GM12878 (cell line): ENCODE results near the gene CEP295NL. TPM values are rescaled to one million over a fixed set of nuclear protein-coding genes. Genes with fewer than 3 reads are reported as not detected.

Experiments
- ATAC-seq: fragments of 200-7000 bp; cut with Tn5 transposase; 3 replicates; pipeline ENCODE4 v1.9.1; 2020; ENCODE audit warnings: mild to moderate bottlenecking, moderate library complexity
- BruUV-seq: library from RNA; stranded (reverse); fragments of 400-500 nt; replicated peaks from 2 replicates; lab custom pipeline; 2021; lab: Mats Ljungman, UMichigan
- CTCF ChIA-PET: fragments of 300-600 bp; sonication (Branson Sonifier 250); formaldehyde crosslinking; extraction: SDS; loops from one replicate; lab custom pipeline; 2021; ENCODE audit warnings: inconsistent platforms; lab: Yijun Ruan, JAX
- POLR2A ChIA-PET: fragments of 350-600 bp; formaldehyde crosslinking; extraction: SDS; loops from one replicate; lab custom pipeline; 2021; ENCODE audit warnings: inconsistent platforms; lab: Charles Lee
- RAD21 ChIA-PET: fragments of 300-600 bp; sonication (Branson Sonifier 250); formaldehyde crosslinking; loops from one replicate; lab custom pipeline; 2023; ENCODE audit warnings: antibody characterized with exemption; ENCODE audit not compliant: unreplicated experiment; lab: Charles Lee
- SMC1A ChIA-PET: fragments of 300-600 bp; sonication (Branson Sonifier 250); formaldehyde crosslinking; loops from one replicate; lab custom pipeline; 2023; ENCODE audit not compliant: unreplicated experiment, uncharacterized antibody; lab: Charles Lee
- DNase-seq: peaks from one replicate; pipeline ENCODE4 v3.0.0-alpha.2; 2011; ENCODE audit warnings: low read depth, low spot score
- FAIRE-seq: peaks from 3 replicates; lab custom pipeline; 2011; peaks lifted over from hg19 to GRCh38; lab: Jason Lieb, UNC
- H2AFZ ChIP-seq: 2 replicates; pipeline ENCODE4 v1.6.0; 2011; ENCODE audit warnings: low read depth, low read length, control low read depth; ENCODE audit not compliant: control insufficient read depth
- H3K27ac ChIP-seq: 2 replicates; pipeline ENCODE4 v1.5.1; 2011; ENCODE audit warnings: control low read depth; ENCODE audit not compliant: control insufficient read depth, insufficient read depth
- H3K27me3 ChIP-seq, 2 experiments: replicated peaks in 1 of 2; 2 replicates each; pipeline versions ENCODE4 v1.6.0 to v1.6.1; 2011; ENCODE audit warnings: low read length in 1 of 2; ENCODE audit not compliant: control insufficient read depth in 2 of 2, insufficient read depth in 2 of 2
- H3K36me3 ChIP-seq, 2 experiments: 2 replicates each; pipeline ENCODE4 v1.5.1; 2011; ENCODE audit warnings: low read length in 1 of 2; ENCODE audit not compliant: control insufficient read depth in 2 of 2, insufficient read depth in 2 of 2
- H3K4me1 ChIP-seq: 2 replicates; pipeline ENCODE4 v1.6.1; 2011; ENCODE audit warnings: mild to moderate bottlenecking, low read length, moderate library complexity, mixed read lengths; ENCODE audit not compliant: control insufficient read depth, insufficient read depth
- H3K4me2 ChIP-seq: 2 replicates; pipeline ENCODE4 v1.6.0; 2011; ENCODE audit warnings: control low read depth; ENCODE audit not compliant: control insufficient read depth, insufficient read depth
- H3K4me3 ChIP-seq: fragments of 200-600 bp; sonication (generic); 2 replicates; pipeline ENCODE4 v1.5.1; 2016
- H3K79me2 ChIP-seq: 2 replicates; pipeline ENCODE4 v1.6.0; 2011; ENCODE audit warnings: low read length; ENCODE audit not compliant: control insufficient read depth, insufficient read depth
- H3K9ac ChIP-seq: 2 replicates; pipeline ENCODE4 v1.8.0; 2011; ENCODE audit warnings: low read length, control low read depth, mixed read lengths; ENCODE audit not compliant: control insufficient read depth, insufficient read depth
- H3K9me3 ChIP-seq: replicated peaks from 3 replicates; pipeline ENCODE4 v1.5.1; 2011; ENCODE audit warnings: mild to moderate bottlenecking, low read length; ENCODE audit not compliant: control insufficient read depth, insufficient read depth
- H4K20me1 ChIP-seq: 2 replicates; pipeline ENCODE4 v1.6.0; 2011; ENCODE audit not compliant: control insufficient read depth, insufficient read depth
- ATF7 ChIP-seq: fragments of 450-650 bp; IDR thresholded peaks from 2 replicates; pipeline ENCODE4 v1.6.1; 2016; ENCODE audit warnings: low read depth, mild to moderate bottlenecking
- CUX1 ChIP-seq: IDR thresholded peaks from 2 replicates; pipeline ENCODE4 v1.6.1; 2012; ENCODE audit warnings: improper control_type of control experiment, low read depth, low read length; ENCODE audit not compliant: insufficient replicate concordance
- EP300 ChIP-seq, 2 experiments: fragments of 150-350 bp in 1 of 2; IDR thresholded peaks; 2 replicates each; pipeline ENCODE4 v1.6.1; 2011 to 2012; ENCODE audit warnings: low read depth in 2 of 2, low read length in 2 of 2, borderline replicate concordance in 1 of 2, improper control_type of control experiment in 1 of 2, inconsistent platforms in 1 of 2; ENCODE audit not compliant: control insufficient read depth in 1 of 2
- GABPA ChIP-seq: IDR thresholded peaks from 2 replicates; pipeline ENCODE4 v1.6.1; 2014; ENCODE audit warnings: antibody characterized with exemption, low read depth, mild to moderate bottlenecking, inconsistent platforms
- HDAC6 ChIP-seq: fragments of 200-600 bp; sonication (generic); IDR thresholded peaks from one replicate; pipeline ENCODE4 v1.8.0; 2017; ENCODE audit warnings: antibody characterized with exemption; ENCODE audit not compliant: unreplicated experiment
- HDGF ChIP-seq: fragments of 450-650 bp; IDR thresholded peaks from 2 replicates; pipeline ENCODE4 v1.6.1; 2016; ENCODE audit warnings: antibody characterized with exemption
- MAX ChIP-seq: IDR thresholded peaks from 2 replicates; pipeline ENCODE4 v1.6.1; 2012; ENCODE audit warnings: low read depth, low read length, improper control_type of control experiment
- NRF1 ChIP-seq: conservative IDR thresholded peaks from 2 replicates; pipeline ENCODE4 v1.6.1; 2011; ENCODE audit warnings: mild to moderate bottlenecking, low read depth, low read length, improper control_type of control experiment
- RAD51 ChIP-seq: fragments of 450-650 bp; IDR thresholded peaks from 2 replicates; pipeline ENCODE4 v1.6.1; 2016; ENCODE audit warnings: moderate library complexity, mild to moderate bottlenecking, inconsistent platforms
- SIX5 ChIP-seq: IDR thresholded peaks from 2 replicates; pipeline ENCODE4 v1.6.1; 2011; ENCODE audit warnings: mild to moderate bottlenecking, low read depth, low read length, moderate library complexity; ENCODE audit not compliant: severe bottlenecking
- SREBF2 ChIP-seq: IDR thresholded peaks from 2 replicates; pipeline ENCODE4 v1.6.1; 2012; ENCODE audit warnings: mild to moderate bottlenecking, low read length
- TCF12 ChIP-seq: IDR thresholded peaks from 2 replicates; pipeline ENCODE4 v1.6.1; 2011; ENCODE audit warnings: low read depth, mild to moderate bottlenecking, low read length
- TCF3 ChIP-seq: IDR thresholded peaks from 2 replicates; pipeline ENCODE4 v1.6.1; 2012; ENCODE audit warnings: low read depth, mild to moderate bottlenecking, low read length, borderline replicate concordance; ENCODE audit not compliant: insufficient read depth
- ZNF207 ChIP-seq: fragments of 450-650 bp; IDR thresholded peaks from 2 replicates; pipeline ENCODE4 v1.6.1; 2014; ENCODE audit warnings: antibody characterized with exemption, mild to moderate bottlenecking, borderline replicate concordance
- ZNF622 ChIP-seq: fragments of 450-650 bp; IDR thresholded peaks from 2 replicates; pipeline ENCODE4 v1.6.1; 2017; ENCODE audit warnings: mild to moderate bottlenecking, inconsistent platforms
- WGBS: methylation state at CpG from one replicate; pipeline ENCODE4 v1.1.6; 2016; ENCODE audit warnings: low lambda C conversion rate; ENCODE audit not compliant: insufficient replicate concordance, insufficient coverage; ENCODE audit errors: missing lambda C conversion rate; 5-methylcytosine and 5-hydroxymethylcytosine counted together
- in situ Hi-C: fragments of 300-500 bp; cut with MboI; formaldehyde crosslinking; loops from 9 replicates; pipeline ENCODE4 v1.14.3; 2018; ENCODE audit warnings: mixed read lengths
- intact Hi-C: fragments of 100-400 bp; cut with micrococcal nuclease; formaldehyde crosslinking; loops from one replicate; pipeline ENCODE4 v1.14.2; 2022; ENCODE audit not compliant: unreplicated experiment
- polyA plus RNA-seq, 11 experiments: library from polyadenylated mRNA; depleted of rRNA in 4 of 11; unstranded in 6 of 11; stranded (reverse) in 5 of 11; fragments of >200 nt; fragmentation: Nextera tagmentation in 4 of 11; fragmentation: Illumina TruSeq in 1 of 11; extraction: Ambion mirVana in 4 of 11; extraction: Trizol in 1 of 11; gene quantifications; 1 replicate in 1 of 11; 2 replicates in 10 of 11; pipeline versions ENCODE4 v1.2.1 to v1.2.3, GENCODE V29; 2011 to 2016; ENCODE audit warnings: inconsistent platforms in 2 of 11, missing spikeins in 2 of 11, low read depth in 1 of 11
- total RNA-seq, 4 experiments: library from RNA; depleted of rRNA in 3 of 4; stranded (reverse); fragments of >200 nt in 3 of 4; fragmentation: Illumina TruSeq in 1 of 4; extraction: Trizol in 1 of 4; gene quantifications; 2 replicates each; pipeline versions ENCODE4 v1.2.1 to v1.2.3, GENCODE V29; 2013 to 2021

CEP295NL gene
- total and polyA plus RNA-seq, 10 of the 15 experiments (the other 5 are each of a cell fraction or from before 2014, with no cell fraction given), result not detected

GRCh38 chr17:78908426-78908825 lies 5.4 kb upstream of the CEP295NL start:
- H2AFZ ChIP-seq, result no peak overlapping the region
- TF ChIP-seq RAD51 (no peak), TCF3 (no peak), NRF1 (no peak), ZNF207 (no peak), GABPA (no peak), TCF12 (no peak), ZNF622 (no peak), SIX5 (no peak), ATF7 (no peak), EP300 (IDR thresholded peaks at IDR 0.05; ENCODE audit: borderline replicate concordance in 1 of 2, control insufficient read depth in 1 of 2, low read depth in 2 of 2, low read length in 2 of 2) (no peak), SREBF2 (no peak), MAX (no peak), HDAC6 (no peak), HDGF (no peak), CUX1 (no peak)
- DNase-seq, result no peak
- 32% methylated on average over 4 of the region's 4 CpGs for WGBS
- no peak overlapping the region for H3K9ac ChIP-seq
- peaks cover 0 to 2% of the 10 kb centered on the region in 2 experiments; a peak in 1 of 4 replicates for H3K27me3 ChIP-seq
- no peak for FAIRE-seq
- no peak overlapping the region for H3K27ac ChIP-seq
- ChIA-PET SMC1A (no interaction called here), POLR2A (no interaction called here), RAD21 (no interaction called here), CTCF (interaction anchor here (0.6 kb wide), 1 partner anchor 126 kb away, joined by 3 read pairs; no protein-coding TSS in a partner anchor)
- no TSS peak for BruUV-seq
- no peaks in the 10 kb centered on the region for H3K4me1 ChIP-seq
- no peaks in the 10 kb centered on the region for H3K36me3 ChIP-seq
- in situ Hi-C loops, result no loop called here
- no peaks in the 10 kb centered on the region for H4K20me1 ChIP-seq
- H3K79me2 ChIP-seq, result no peaks in the 10 kb centered on the region
- no peak for ATAC-seq
- no peak overlapping the region for H3K4me2 ChIP-seq
- intact Hi-C loops, result no loop called here
- no peak overlapping the region for H3K4me3 ChIP-seq
- no peaks in the 10 kb centered on the region for H3K9me3 ChIP-seq
